ENCODE data around the gene NPTX1.
A peak's percentile ranks its signal among the peaks of the same experiment; 100 is the strongest.

NPTX1 gene

GRCh38 chr17:80476877-80477646 is 655 bp upstream of the NPTX1 start:
- DNase-seq (ENCODE audit: low read depth): no peak
- in situ Hi-C loops (cut with HindIII; ENCODE audit: low sequenced_read_pairs): no loop called here
- H3K4me3 ChIP-seq (ENCODE audit: low read depth, low read length): no peak overlapping the region
- no peak for TF ChIP-seq CTCF (IDR thresholded peaks at IDR 0.05; ENCODE audit: low read depth, low read length, missing control alignments)

- in situ Hi-C loops (cut with HindIII; ENCODE audit: low sequenced_read_pairs): no loop called here
- H3K4me3 ChIP-seq (ENCODE audit: low read depth, low read length): no peak overlapping the region
- no peak for TF ChIP-seq CTCF (IDR thresholded peaks at IDR 0.05; ENCODE audit: low read depth, low read length, missing control alignments)
- no peak for DNase-seq (ENCODE audit: low read depth)
Measured at GRCh38 chr17:80474961-80475909, 1.2 kb downstream of the NPTX1 start.

- TF ChIP-seq CTCF (IDR thresholded peaks at IDR 0.05; ENCODE audit: low read depth, low read length, missing control alignments): peak; percentile 22
- in situ Hi-C loops (cut with HindIII; ENCODE audit: low sequenced_read_pairs): no loop called here
- H3K4me3 ChIP-seq (ENCODE audit: low read depth, low read length): no peak overlapping the region
- no peak for DNase-seq (ENCODE audit: low read depth)
Measured at GRCh38 chr17:80474231-80474960, 2.0 kb downstream of the NPTX1 start.

- H3K4me3 ChIP-seq (ENCODE audit: low read depth, low read length): no peak overlapping the region
- in situ Hi-C loops (cut with HindIII; ENCODE audit: low sequenced_read_pairs): no loop called here
- no peak for DNase-seq (ENCODE audit: low read depth)
- no peak for TF ChIP-seq CTCF (IDR thresholded peaks at IDR 0.05; ENCODE audit: low read depth, low read length, missing control alignments)
Measured at GRCh38 chr17:80473701-80474100, 2.7 kb downstream of the NPTX1 start.

GRCh38 chr17:80472996-80473395 is 3.4 kb downstream of the NPTX1 start:
- in situ Hi-C loops (cut with HindIII; ENCODE audit: low sequenced_read_pairs): no loop called here
- TF ChIP-seq CTCF (IDR thresholded peaks at IDR 0.05; ENCODE audit: low read depth, low read length, missing control alignments): no peak
- no peak overlapping the region for H3K4me3 ChIP-seq (ENCODE audit: low read depth, low read length)
- no peak for DNase-seq (ENCODE audit: low read depth)

GRCh38 chr17:80471922-80472321 is 4.5 kb downstream of the NPTX1 start:
- no peak for TF ChIP-seq CTCF (IDR thresholded peaks at IDR 0.05; ENCODE audit: low read depth, low read length, missing control alignments)
- in situ Hi-C loops (cut with HindIII; ENCODE audit: low sequenced_read_pairs): no loop called here
- H3K4me3 ChIP-seq (ENCODE audit: low read depth, low read length): no peak overlapping the region
- DNase-seq (ENCODE audit: low read depth): no peak

Data from astrocyte of the cerebellum (primary cell).